Left lung (tissue), 10 donors: ENCODE measurements around the gene OR52E5. TPM values are rescaled to one million over a fixed set of nuclear protein-coding genes. Genes with fewer than 3 reads are reported as not detected.

Source experiments
- ATAC-seq: fragments of 200-7000 bp; cut with Tn5 transposase; one replicate; pipeline ENCODE4 v1.9.1; 2020; ENCODE audit warnings: moderate library complexity
- DNase-seq, 4 donors: peaks; one replicate each; pipeline ENCODE4 v3.0.0-alpha.2; 2013 to 2020
- H3K27ac ChIP-seq, 2 donors: fragments of 200-600 bp; sonication (generic) in 1 of 2; one replicate each; pipeline versions ENCODE4 v1.5.0 to v1.8.0; 2020 to 2021
- H3K27me3 ChIP-seq, 2 donors: fragments of 200-600 bp; sonication (generic) in 1 of 2; one replicate each; pipeline versions ENCODE4 v1.5.0 to v1.8.0; 2020 to 2021
- H3K36me3 ChIP-seq, 2 donors: fragments of 200-600 bp; sonication (generic) in 1 of 2; one replicate each; pipeline versions ENCODE4 v1.5.0 to v1.8.0; 2020 to 2021
- H3K4me1 ChIP-seq, 2 donors: fragments of 200-600 bp; one replicate each; pipeline ENCODE4 v1.8.0; 2021
- H3K4me3 ChIP-seq, 2 donors: fragments of 200-600 bp; sonication (generic) in 1 of 2; one replicate each; pipeline versions ENCODE4 v1.5.0 to v1.8.0; 2020 to 2021; ENCODE audit warnings: mild to moderate bottlenecking in 1 of 2
- H3K9me3 ChIP-seq, 2 donors: fragments of 200-600 bp; sonication (generic) in 1 of 2; one replicate each; pipeline versions ENCODE4 v1.5.0 to v1.8.0; 2020 to 2021
- intact Hi-C, 2 donors: fragments of 100-400 bp; cut with DNase I; formaldehyde crosslinking; loops; one replicate each; pipeline versions ENCODE4 v1.11.2 to v1.14.2; 2022
- polyA plus RNA-seq, 6 donors: library from polyadenylated mRNA; unstranded; fragments of 120-200 nt; gene quantifications; one replicate each; pipeline ENCODE4 v1.2.1, GENCODE V29; 2013; ENCODE audit not compliant: insufficient read length in 6 of 6
- total RNA-seq, 2 donors: library from RNA; stranded (reverse); fragmentation: NEBNext Ultra II Directional; extraction: Animal tissue kit (Norgen Biotek cat#: 25700); gene quantifications; one replicate each; pipeline ENCODE4 v1.2.1, GENCODE V29; 2021
- TF ChIP-seq, protein P1 (sequence below), 2 donors: fragments of 200-600 bp; sonication (generic) in 1 of 2; IDR thresholded peaks; one replicate each; pipeline versions ENCODE4 v1.5.0 to v1.8.0; 2021; ENCODE audit warnings: antibody characterized with exemption in 2 of 2
- donor health status: DM: no; HTN: yes; CAD: no.
- donor health status: DM: no; HTN: no; CAD: no.

OR52E5 gene
- total and polyA plus RNA-seq, 8 donors = not detected

DNA sequence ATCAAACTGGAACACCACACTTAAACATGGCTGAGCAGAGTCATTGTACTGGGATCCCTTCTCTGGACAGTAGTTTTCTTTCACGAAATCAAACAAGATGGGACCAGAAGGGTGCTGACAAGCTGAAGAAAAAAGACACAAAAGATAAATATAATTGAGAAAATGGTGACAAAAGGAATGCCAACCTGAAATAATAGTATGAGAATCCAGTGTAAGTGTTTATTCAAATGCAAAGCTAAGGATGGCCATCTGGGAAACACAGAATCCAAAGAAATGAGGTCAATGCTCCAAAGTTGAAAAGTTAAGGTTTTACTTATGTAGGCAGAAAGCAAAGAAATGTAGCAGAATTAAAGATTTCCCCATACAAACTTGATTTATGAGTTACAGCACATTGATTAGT is 5.3 kb upstream of the OR52E5 start:
- H3K27ac ChIP-seq = no peak overlapping the region
- TF ChIP-seq, protein P1, sequence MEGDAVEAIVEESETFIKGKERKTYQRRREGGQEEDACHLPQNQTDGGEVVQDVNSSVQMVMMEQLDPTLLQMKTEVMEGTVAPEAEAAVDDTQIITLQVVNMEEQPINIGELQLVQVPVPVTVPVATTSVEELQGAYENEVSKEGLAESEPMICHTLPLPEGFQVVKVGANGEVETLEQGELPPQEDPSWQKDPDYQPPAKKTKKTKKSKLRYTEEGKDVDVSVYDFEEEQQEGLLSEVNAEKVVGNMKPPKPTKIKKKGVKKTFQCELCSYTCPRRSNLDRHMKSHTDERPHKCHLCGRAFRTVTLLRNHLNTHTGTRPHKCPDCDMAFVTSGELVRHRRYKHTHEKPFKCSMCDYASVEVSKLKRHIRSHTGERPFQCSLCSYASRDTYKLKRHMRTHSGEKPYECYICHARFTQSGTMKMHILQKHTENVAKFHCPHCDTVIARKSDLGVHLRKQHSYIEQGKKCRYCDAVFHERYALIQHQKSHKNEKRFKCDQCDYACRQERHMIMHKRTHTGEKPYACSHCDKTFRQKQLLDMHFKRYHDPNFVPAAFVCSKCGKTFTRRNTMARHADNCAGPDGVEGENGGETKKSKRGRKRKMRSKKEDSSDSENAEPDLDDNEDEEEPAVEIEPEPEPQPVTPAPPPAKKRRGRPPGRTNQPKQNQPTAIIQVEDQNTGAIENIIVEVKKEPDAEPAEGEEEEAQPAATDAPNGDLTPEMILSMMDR (IDR thresholded peaks at IDR 0.05) = no peak
- H3K27me3 ChIP-seq = no peaks in the 10 kb centered on the region
- H3K9me3 ChIP-seq = no peaks in the 10 kb centered on the region
- intact Hi-C loops = no loop called here
- H3K4me1 ChIP-seq = no peaks in the 10 kb centered on the region
- ATAC-seq = no peak
- DNase-seq = no peak
- no peak overlapping the region for H3K4me3 ChIP-seq
- no peaks in the 10 kb centered on the region for H3K36me3 ChIP-seq

DNA sequence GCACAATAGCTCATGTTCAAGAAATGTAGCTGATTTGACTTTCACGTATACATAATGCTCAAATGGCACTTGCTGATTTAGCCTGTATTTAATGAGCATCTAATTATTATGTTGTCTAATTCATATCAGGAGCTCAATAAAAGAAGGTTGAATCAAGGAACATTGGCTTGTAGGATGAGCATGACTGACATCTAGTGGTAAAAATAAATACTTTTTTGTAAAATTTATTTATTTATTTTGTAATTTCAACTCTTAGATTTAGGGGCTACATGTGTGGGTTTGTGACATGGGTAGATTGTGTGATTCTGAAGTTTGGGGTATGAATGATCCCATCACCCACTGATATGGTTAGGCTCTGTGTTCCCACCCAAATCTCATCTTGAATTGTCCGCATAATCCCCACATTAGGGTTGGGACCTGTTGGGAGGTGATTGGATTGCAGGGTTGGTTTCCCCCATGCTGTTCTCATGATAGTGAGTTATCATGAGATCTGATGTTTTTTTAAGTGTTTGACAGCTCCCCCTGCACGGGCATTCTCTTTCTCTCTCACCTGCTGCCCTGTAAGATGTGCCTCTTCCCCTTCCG is 1.7 kb upstream of the OR52E5 start:
- TF ChIP-seq, protein P1 (IDR thresholded peaks at IDR 0.05) = peak in 1 of 2 donors; percentile 51
- H3K36me3 ChIP-seq = no peaks in the 10 kb centered on the region
- no peak overlapping the region for H3K27ac ChIP-seq
- intact Hi-C loops = no loop called here
- no peaks in the 10 kb centered on the region for H3K27me3 ChIP-seq
- H3K9me3 ChIP-seq = no peaks in the 10 kb centered on the region
- DNase-seq (peak in 1 of 4 donors; percentile 2), ATAC-seq (peak; percentile 16)
- no peak overlapping the region for H3K4me3 ChIP-seq
- no peaks in the 10 kb centered on the region for H3K4me1 ChIP-seq

DNA sequence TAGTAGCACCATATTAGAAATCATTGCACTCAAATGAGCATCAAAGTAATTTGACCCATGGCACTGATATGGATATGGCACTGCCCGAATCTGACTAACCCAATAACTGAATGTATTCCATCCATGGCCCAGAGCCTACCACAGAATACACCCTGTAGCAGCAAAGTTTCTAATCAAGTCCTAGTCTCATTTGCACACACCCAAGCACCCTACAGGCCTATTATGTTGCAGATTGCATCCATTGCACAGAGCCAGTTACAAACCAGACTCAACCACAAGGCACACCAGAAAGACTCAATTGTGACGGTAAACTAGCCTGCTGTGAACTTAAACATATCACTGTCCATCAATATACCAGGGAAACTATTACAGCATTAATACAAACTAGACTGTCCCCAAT is 6.5 kb downstream of the OR52E5 start:
- Histone ChIP-seq H3K27me3 (no peaks in the 10 kb centered on the region), H3K9me3 (no peaks in the 10 kb centered on the region), H3K4me3 (no peak overlapping the region), H3K4me1 (no peaks in the 10 kb centered on the region), H3K36me3 (no peaks in the 10 kb centered on the region), H3K27ac (no peak overlapping the region)
- DNase-seq (no peak), ATAC-seq (no peak)
- TF ChIP-seq, protein P1 (IDR thresholded peaks at IDR 0.05) = no peak
- intact Hi-C loops = no loop called here

DNA sequence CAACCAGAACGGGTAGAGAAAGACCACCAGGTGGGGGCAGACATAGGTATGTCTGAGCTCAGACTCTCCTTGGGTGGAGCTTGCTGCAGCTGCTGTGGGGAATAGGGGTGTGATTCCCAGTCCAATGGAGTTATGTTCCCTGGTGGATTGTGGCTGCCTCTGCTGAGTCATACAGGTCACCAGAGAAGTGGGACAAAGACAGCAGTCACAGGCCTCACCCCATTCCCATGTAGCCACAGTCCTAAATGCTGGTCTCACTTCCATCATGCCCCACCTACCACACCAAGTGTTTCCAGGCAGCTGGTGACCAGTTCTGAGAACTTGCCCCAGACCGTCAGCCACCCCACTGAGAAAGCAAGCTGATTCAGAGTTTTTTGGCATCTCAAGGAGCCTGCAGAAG is 17.5 kb downstream of the OR52E5 start:
- Histone ChIP-seq H3K4me1 (no peaks in the 10 kb centered on the region), H3K36me3 (no peaks in the 10 kb centered on the region), H3K4me3 (no peak overlapping the region), H3K9me3 (peaks cover 0 to 6% of the 10 kb centered on the region in 2 donors), H3K27me3 (no peaks in the 10 kb centered on the region), H3K27ac (no peak overlapping the region)
- ATAC-seq (no peak), DNase-seq (no peak)
- intact Hi-C loops = no loop called here
- TF ChIP-seq, protein P1 (IDR thresholded peaks at IDR 0.05) = no peak

DNA sequence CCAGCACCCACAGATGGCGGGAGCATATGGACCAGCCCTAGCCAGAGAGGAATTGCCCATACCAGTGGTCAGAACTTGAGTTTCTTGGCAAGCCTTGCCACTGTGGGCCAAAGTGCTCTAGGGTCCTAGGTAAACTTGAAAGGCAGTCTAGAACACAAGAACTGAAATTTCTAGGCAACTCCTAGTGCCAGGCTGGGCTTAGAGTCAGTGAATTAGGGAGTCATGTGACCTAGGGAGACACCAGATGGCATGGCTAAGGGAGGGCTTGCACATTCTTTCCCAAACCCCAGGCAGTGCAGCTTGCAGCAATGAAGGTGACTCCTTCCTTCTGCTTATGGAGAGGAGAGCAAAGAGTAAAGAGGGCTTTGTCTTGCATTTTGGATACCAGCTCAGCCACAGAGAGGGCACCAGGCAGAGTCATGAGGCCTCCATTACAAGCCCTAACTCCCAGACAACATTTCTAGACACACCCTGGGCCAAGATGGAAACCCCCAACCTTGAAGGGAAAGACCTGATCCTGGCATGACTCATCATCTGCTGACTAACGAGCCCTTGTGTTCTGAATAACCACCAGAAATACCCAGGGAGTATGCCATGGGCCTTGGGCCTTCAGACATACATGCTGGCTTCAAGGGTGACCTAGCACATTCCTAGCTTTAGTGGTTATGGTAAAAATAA is 29.9 kb downstream of the OR52E5 start:
- intact Hi-C loops = no loop called here

More for the DNA sequence above, 29.9 kb downstream of the OR52E5 start:
- DNase-seq = no peak
- no peak for ATAC-seq
- no peak overlapping the region for H3K27ac ChIP-seq
- H3K9me3 ChIP-seq = peaks cover 0 to 10% of the 10 kb centered on the region in 2 donors
- TF ChIP-seq, protein P1 (IDR thresholded peaks at IDR 0.05) = no peak
- no peak overlapping the region for H3K4me3 ChIP-seq
- H3K27me3 ChIP-seq = no peaks in the 10 kb centered on the region
- H3K36me3 ChIP-seq = no peaks in the 10 kb centered on the region
- no peaks in the 10 kb centered on the region for H3K4me1 ChIP-seq
